ENCODE measurements around the gene CFAP97. TPM values are rescaled to one million over a fixed set of nuclear protein-coding genes. Genes with fewer than 3 reads are reported as not detected.
A peak's percentile ranks its signal among the peaks of the same experiment; 100 is the strongest.
"Not testable (repeated sequence)": the region's sequence is repeated elsewhere in the genome, so short reads cannot be mapped to it uniquely, and the experiment has no call there.

CFAP97 gene
- total RNA-seq, 4 donors from 2014 or later = 27.7 to 34.7 (median 32.0) TPM

DNA sequence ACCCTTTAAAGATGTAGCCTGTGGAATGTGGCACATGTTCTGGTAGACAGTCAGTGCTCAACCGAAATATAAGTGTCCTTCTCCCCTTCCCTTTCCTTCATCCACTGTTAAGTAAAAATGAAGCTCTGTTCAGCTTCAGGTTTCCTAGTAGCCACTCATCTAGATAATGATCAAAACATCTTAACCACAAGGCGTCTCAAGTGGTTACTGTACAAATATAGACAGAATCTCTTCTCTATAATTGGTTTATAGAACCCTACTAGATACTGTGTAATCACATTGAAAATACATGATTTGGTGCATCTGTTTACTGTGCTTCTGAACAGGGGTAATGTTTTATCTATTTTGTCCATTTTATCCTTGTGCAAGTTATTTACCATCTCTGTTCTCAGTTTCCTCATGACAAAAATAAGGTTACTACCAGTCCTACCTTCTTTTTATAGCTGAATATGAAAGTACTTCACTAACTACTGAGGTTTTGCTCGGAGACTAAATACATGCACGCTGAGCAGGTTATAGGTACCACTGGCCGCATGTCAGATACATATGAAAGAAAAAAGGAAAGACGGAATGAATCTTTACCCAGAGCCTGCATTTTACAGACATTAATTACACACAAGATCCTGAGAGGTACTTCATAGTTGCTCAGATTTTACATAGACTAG lies 81.0 kb downstream of the CFAP97 start:
- ATAC-seq (ENCODE audit: low FRiP score) = no peak
- TF ChIP-seq, protein P1, sequence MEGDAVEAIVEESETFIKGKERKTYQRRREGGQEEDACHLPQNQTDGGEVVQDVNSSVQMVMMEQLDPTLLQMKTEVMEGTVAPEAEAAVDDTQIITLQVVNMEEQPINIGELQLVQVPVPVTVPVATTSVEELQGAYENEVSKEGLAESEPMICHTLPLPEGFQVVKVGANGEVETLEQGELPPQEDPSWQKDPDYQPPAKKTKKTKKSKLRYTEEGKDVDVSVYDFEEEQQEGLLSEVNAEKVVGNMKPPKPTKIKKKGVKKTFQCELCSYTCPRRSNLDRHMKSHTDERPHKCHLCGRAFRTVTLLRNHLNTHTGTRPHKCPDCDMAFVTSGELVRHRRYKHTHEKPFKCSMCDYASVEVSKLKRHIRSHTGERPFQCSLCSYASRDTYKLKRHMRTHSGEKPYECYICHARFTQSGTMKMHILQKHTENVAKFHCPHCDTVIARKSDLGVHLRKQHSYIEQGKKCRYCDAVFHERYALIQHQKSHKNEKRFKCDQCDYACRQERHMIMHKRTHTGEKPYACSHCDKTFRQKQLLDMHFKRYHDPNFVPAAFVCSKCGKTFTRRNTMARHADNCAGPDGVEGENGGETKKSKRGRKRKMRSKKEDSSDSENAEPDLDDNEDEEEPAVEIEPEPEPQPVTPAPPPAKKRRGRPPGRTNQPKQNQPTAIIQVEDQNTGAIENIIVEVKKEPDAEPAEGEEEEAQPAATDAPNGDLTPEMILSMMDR (IDR thresholded peaks at IDR 0.05) = no peak
- DNase-seq (ENCODE audit: low spot score) = no peak

- DNase-seq (ENCODE audit: low spot score) (no peak), ATAC-seq (ENCODE audit: low FRiP score) (no peak)
- TF ChIP-seq, protein P1 (IDR thresholded peaks at IDR 0.05) = no peak
Measured at GRCh38 chr4:185120631-185120946, 83.2 kb downstream of the CFAP97 start.

DNA sequence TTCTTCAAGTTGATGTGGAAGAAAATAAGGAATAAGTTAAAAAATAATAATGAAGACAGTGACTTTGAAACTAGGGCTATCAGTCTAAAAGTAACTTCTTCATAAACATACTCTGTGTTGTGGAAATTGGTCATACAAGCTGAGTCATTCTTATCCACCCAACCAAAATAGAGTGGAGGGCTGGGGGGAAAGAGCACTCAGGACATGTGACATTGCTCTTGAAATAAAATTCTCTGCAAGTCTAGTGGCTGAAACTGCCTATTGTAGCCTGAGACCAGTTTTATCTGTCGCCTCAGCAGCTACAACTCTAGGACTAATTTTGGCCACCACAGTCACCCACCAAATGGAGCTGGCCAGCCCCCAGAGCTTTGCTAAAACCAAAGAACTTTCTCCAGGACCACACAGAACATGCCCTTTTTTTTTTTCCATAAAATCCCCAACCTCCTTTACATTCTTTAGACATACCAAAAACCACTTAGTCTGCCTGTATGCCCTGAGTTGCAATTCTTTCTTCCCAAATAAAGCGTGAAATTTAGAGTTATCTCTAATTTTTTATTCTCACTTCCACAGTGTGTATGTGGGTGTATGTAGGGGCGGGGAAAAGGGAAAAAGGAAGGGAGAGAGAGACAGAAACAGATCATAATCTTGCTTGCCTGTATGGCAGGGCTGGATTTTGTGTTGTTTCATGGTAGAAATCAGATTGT lies 83.7 kb downstream of the CFAP97 start:
- ATAC-seq (ENCODE audit: low FRiP score) (no peak), DNase-seq (ENCODE audit: low spot score) (no peak)
- TF ChIP-seq, protein P1 (IDR thresholded peaks at IDR 0.05) = no peak

DNA sequence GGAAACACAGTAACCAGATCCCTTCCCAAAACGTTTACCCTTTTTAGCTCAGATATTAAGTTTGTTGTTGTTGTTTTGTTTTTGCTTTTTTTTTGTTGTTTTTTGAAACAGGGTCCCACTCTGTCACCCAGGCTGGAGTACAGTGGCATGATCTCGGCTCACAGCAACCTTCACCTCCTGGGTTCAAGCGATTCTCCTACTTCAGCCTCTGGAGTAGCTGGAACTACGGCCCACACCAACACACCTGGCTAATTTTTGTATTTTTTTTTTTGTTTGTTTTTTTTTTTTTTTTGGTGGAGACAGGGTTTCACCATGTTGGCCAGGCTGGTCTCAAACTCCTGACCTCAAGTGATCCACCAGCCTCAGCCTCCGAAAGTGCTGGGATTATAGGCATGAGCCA lies 84.3 kb downstream of the CFAP97 start:
- not testable (repeated sequence) for DNase-seq (ENCODE audit: low spot score); ATAC-seq (ENCODE audit: low FRiP score)

GRCh38 chr4:185118876-185119275 lies 84.9 kb downstream of the CFAP97 start:
- no peak for DNase-seq (ENCODE audit: low spot score)
- ATAC-seq (ENCODE audit: low FRiP score) = no peak
- TF ChIP-seq, protein P1 (IDR thresholded peaks at IDR 0.05) = no peak

DNA sequence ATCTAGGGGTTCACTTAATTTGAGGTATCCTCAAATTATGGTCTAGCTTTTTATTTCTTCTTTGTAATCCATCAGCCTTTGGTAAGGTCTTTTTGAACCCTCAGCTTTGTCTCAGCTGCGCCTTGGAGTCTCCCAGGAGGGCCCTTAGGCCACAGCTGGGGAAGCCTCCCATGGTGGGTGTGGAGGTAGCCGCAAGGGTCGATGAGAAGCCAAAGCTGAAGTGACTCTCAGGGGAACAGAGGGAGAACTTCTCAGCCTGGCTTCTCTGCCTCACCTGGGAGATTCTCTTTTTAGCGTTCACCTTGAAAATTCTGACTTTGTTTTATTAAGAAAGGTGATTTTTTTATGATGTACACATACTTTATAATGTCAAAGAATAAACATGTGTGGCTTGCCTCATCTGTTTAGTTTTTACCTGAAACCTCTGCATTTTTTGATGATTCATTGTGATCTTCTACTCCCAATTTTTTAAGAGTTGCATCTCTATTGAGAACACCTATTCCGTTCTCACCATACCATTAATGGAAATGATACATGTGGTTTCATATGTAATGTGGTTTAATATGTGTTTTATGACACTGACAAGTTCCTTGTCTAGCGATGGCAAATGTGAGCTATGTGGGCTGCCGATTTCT lies 86.4 kb downstream of the CFAP97 start:
- DNase-seq (ENCODE audit: low spot score) (no peak), ATAC-seq (ENCODE audit: low FRiP score) (no peak)
- TF ChIP-seq, protein P1 (IDR thresholded peaks at IDR 0.05) = no peak

DNA sequence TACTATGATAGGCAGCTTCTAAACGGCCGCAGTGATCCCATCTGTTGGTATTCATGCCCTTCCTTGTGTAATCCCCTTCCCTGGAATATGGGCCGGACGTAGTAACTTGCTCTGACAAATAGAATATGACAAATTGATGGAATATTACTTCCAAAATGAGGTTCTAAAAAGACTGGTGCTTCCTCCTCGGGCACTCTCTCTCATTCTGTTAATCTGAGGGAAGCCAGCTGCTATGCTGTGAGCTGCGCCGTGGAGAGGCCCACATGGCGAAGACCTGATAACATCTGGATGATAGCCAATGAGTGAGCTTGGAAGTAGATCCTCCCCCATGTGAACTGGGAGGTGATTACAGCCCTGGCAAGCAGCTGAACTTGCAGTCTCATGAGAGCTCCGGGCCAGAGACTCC lies 88.0 kb downstream of the CFAP97 start:
- ATAC-seq (ENCODE audit: low FRiP score) (peak; percentile 86), DNase-seq (ENCODE audit: low spot score) (no peak)
- TF ChIP-seq, protein P1 (IDR thresholded peaks at IDR 0.05) = no peak

Measured in omental fat pad (tissue), 4 donors.